IMR-90 (cell line): ENCODE data around the gene SHB. TPM values are rescaled to one million over a fixed set of nuclear protein-coding genes. Genes with fewer than 3 reads are reported as not detected.

Experiments used
- ATAC-seq: fragments of 200-7000 bp; cut with Tn5 transposase; 2 replicates; pipeline ENCODE4 v1.9.1; 2020; ENCODE audit warnings: low read depth, mild to moderate bottlenecking, moderate library complexity
- BruUV-seq: library from RNA; stranded (reverse); fragments of 400-500 nt; replicated peaks from 2 replicates; lab custom pipeline; 2021; lab: Mats Ljungman, UMichigan
- CTCF ChIA-PET: fragments of 300-600 bp; formaldehyde crosslinking; extraction: SDS; loops from one replicate; lab custom pipeline; 2021; ENCODE audit warnings: antibody characterized with exemption; lab: Yijun Ruan, JAX
- POLR2A ChIA-PET: fragments of 300-600 bp; sonication (Branson Sonifier 250); formaldehyde crosslinking; loops from one replicate; lab custom pipeline; 2022; ENCODE audit warnings: antibody characterized with exemption; ENCODE audit not compliant: unreplicated experiment; lab: Charles Lee
- DNase-seq: peaks from one replicate; pipeline ENCODE4 v3.0.0; 2013
- H2AFZ ChIP-seq: replicated peaks from 2 replicates; pipeline ENCODE3; 2013; ENCODE audit warnings: low read length, mild to moderate bottlenecking; ENCODE audit not compliant: poor library complexity
- H2AK5ac ChIP-seq: 2 replicates; pipeline ENCODE4 v1.6.1; 2013; ENCODE audit warnings: low read depth, low read length, inconsistent platforms
- H2AK9ac ChIP-seq: replicated peaks from 2 replicates; pipeline ENCODE3; 2013; ENCODE audit warnings: mild to moderate bottlenecking, low read depth, low read length, moderate library complexity; ENCODE audit not compliant: poor library complexity
- H2BK120ac ChIP-seq: 2 replicates; pipeline ENCODE4 v1.6.1; 2013; ENCODE audit warnings: low read depth, low read length, inconsistent platforms
- H2BK15ac ChIP-seq: 3 replicates; pipeline ENCODE4 v1.6.1; 2013; ENCODE audit warnings: low read depth, low read length, inconsistent platforms
- H2BK20ac ChIP-seq: 2 replicates; pipeline ENCODE4 v1.6.1; 2013; ENCODE audit warnings: low read depth, mild to moderate bottlenecking, inconsistent platforms, low read length, moderate library complexity
- H2BK5ac ChIP-seq: 2 replicates; pipeline ENCODE4 v1.6.1; 2013; ENCODE audit warnings: mild to moderate bottlenecking, low read depth, low read length, inconsistent platforms; ENCODE audit not compliant: poor library complexity, severe bottlenecking
- H3K14ac ChIP-seq: replicated peaks from 2 replicates; pipeline ENCODE4 v1.6.1; 2013; ENCODE audit warnings: low read depth, low read length, inconsistent platforms
- H3K18ac ChIP-seq: 2 replicates; pipeline ENCODE4 v1.6.1; 2013; ENCODE audit warnings: low read depth, low read length, control low read depth
- H3K23ac ChIP-seq: 2 replicates; pipeline ENCODE4 v1.6.1; 2013; ENCODE audit warnings: low read depth, low read length, inconsistent platforms
- H3K27ac ChIP-seq: 2 replicates; pipeline ENCODE4 v1.5.1; 2013; ENCODE audit warnings: mild to moderate bottlenecking, control low read depth, low read length; ENCODE audit not compliant: insufficient read depth
- H3K27me3 ChIP-seq: 2 replicates; pipeline ENCODE4 v1.6.1; 2013; ENCODE audit warnings: low read length; ENCODE audit not compliant: control insufficient read depth, insufficient read depth
- H3K36me3 ChIP-seq: 2 replicates; pipeline ENCODE4 v1.6.1; 2013; ENCODE audit warnings: low read length, mixed read lengths; ENCODE audit not compliant: control insufficient read depth, insufficient read depth
- H3K4ac ChIP-seq: 2 replicates; pipeline ENCODE4 v1.6.1; 2013; ENCODE audit warnings: low read depth, low read length, inconsistent platforms
- H3K4me1 ChIP-seq: 2 replicates; pipeline ENCODE4 v1.6.1; 2013; ENCODE audit warnings: low read length, mixed read lengths; ENCODE audit not compliant: control insufficient read depth, insufficient read depth
- H3K4me2 ChIP-seq: 2 replicates; pipeline ENCODE4 v1.6.1; 2013; ENCODE audit warnings: low read depth, mild to moderate bottlenecking, control low read depth, low read length, moderate library complexity
- H3K4me3 ChIP-seq: 2 replicates; pipeline ENCODE4 v1.5.1; 2013; ENCODE audit warnings: low read depth, mild to moderate bottlenecking, control low read depth, low read length, moderate library complexity; ENCODE audit not compliant: insufficient read depth
- H3K56ac ChIP-seq: 2 replicates; pipeline ENCODE4 v1.6.1; 2013; ENCODE audit warnings: low read length, inconsistent platforms; ENCODE audit not compliant: insufficient read depth; ENCODE audit errors: extremely low read depth
- H3K79me1 ChIP-seq, 2 experiments: 2 replicates each; pipeline ENCODE4 v1.6.1; 2013; ENCODE audit warnings: low read length in 2 of 2, inconsistent platforms in 1 of 2, low read depth in 1 of 2
- H3K9ac ChIP-seq: 2 replicates; pipeline ENCODE4 v1.6.1; 2013; ENCODE audit warnings: low read depth, low read length, control low read depth
- H3K9me1 ChIP-seq: 2 replicates; pipeline ENCODE4 v1.6.1; 2013; ENCODE audit warnings: low read length, inconsistent platforms; ENCODE audit not compliant: insufficient read depth
- H3K9me3 ChIP-seq: 2 replicates; pipeline ENCODE4 v1.6.1; 2013; ENCODE audit warnings: low read length; ENCODE audit not compliant: control insufficient read depth, insufficient read depth
- H4K20me1 ChIP-seq: 2 replicates; pipeline ENCODE4 v1.6.1; 2013; ENCODE audit warnings: low read length, inconsistent platforms; ENCODE audit not compliant: insufficient read depth
- H4K5ac ChIP-seq: 2 replicates; pipeline ENCODE4 v1.6.1; 2013; ENCODE audit warnings: mild to moderate bottlenecking, low read depth, low read length, control low read depth
- H4K8ac ChIP-seq, 2 experiments: 2 replicates each; pipeline ENCODE4 v1.6.1; 2013; ENCODE audit warnings: low read depth in 2 of 2, low read length in 2 of 2, control low read depth in 1 of 2, inconsistent platforms in 1 of 2
- H4K91ac ChIP-seq: 2 replicates; pipeline ENCODE4 v1.6.1; 2013; ENCODE audit warnings: low read depth, low read length, inconsistent platforms; ENCODE audit not compliant: insufficient read depth
- MAZ ChIP-seq: IDR thresholded peaks from 2 replicates; pipeline ENCODE4 v1.6.1; 2012; ENCODE audit warnings: low read depth, mild to moderate bottlenecking, low read length, improper control_type of control experiment, moderate library complexity, borderline replicate concordance
- RCOR1 ChIP-seq: IDR thresholded peaks from 2 replicates; pipeline ENCODE4 v1.6.1; 2012; ENCODE audit warnings: mild to moderate bottlenecking, low read length, improper control_type of control experiment; ENCODE audit not compliant: insufficient replicate concordance
- USF2 ChIP-seq: fragments of 150-350 bp; IDR thresholded peaks from 2 replicates; pipeline ENCODE4 v1.6.1; 2017; ENCODE audit warnings: mild to moderate bottlenecking, antibody characterized with exemption, low read length, low read depth
- WGBS, 2 experiments: methylation state at CpG; one replicate each; pipeline versions ENCODE4 v1.1.5 to v1.1.7; 2013; ENCODE audit warnings: missing lambda C conversion rate in 2 of 2; ENCODE audit not compliant: insufficient read length in 1 of 2; ENCODE audit errors: extremely low coverage in 2 of 2; 5-methylcytosine and 5-hydroxymethylcytosine counted together
- dilution Hi-C: fragments of 300-500 bp; cut with HindIII; formaldehyde crosslinking; loops from one replicate; pipeline ENCODE4 v1.14.3; 2018; ENCODE audit warnings: low sequenced_read_pairs; ENCODE audit not compliant: unreplicated experiment
- in situ Hi-C: fragments of 300-500 bp; cut with MboI; formaldehyde crosslinking; loops from 3 replicates; pipeline ENCODE4 v1.14.3; 2019; ENCODE audit warnings: low sequenced_read_pairs, inconsistent platforms, mixed read lengths
- intact Hi-C: fragments of 100-400 bp; cut with micrococcal nuclease; formaldehyde crosslinking; loops from 2 replicates; pipeline ENCODE4 v1.10.0; 2022
- polyA plus RNA-seq, 3 experiments: library from polyadenylated mRNA; depleted of rRNA; stranded (reverse); fragments of >200 nt; gene quantifications; 2 replicates each; pipeline ENCODE4 v1.2.3, GENCODE V29; 2012; ENCODE audit warnings: low replicate concordance in 1 of 3
- total RNA-seq: library from RNA; depleted of rRNA; stranded (reverse); fragments of >200 nt; gene quantifications from 2 replicates; pipeline ENCODE4 v1.2.3, GENCODE V29; 2012

Gene SHB
- total and polyA plus RNA-seq, 2 of the 4 experiments (the other 2 are of a cell fraction): 6.1 to 20.4 TPM

- peaks cover 44% of the 10 kb centered on the region for H4K20me1 ChIP-seq
- no peak overlapping the region for H3K4me2 ChIP-seq
- H3K4ac ChIP-seq: peak overlapping the region; percentile 27; the same call in 1 of the 2 replicates
- no peak overlapping the region for H4K8ac ChIP-seq
- ATAC-seq (no peak), DNase-seq (no peak)
- no peak overlapping the region for H4K5ac ChIP-seq
- no CpG with 5 or more reads among the region's 5 CpGs for WGBS, 2 experiments
- H2AK5ac ChIP-seq: no peak overlapping the region
- no peak overlapping the region for H3K4me3 ChIP-seq
- intact Hi-C loops (no loop called here), dilution Hi-C loops (no loop called here), in situ Hi-C loops (no loop called here)
- BruUV-seq: no TSS peak
- POLR2A ChIA-PET: no interaction called here
- no peak overlapping the region for H3K18ac ChIP-seq
- H2BK20ac ChIP-seq: no peak overlapping the region
- H3K27ac ChIP-seq: no peak overlapping the region
- no peak overlapping the region for H2BK120ac ChIP-seq
- CTCF ChIA-PET: no interaction called here
- H3K36me3 ChIP-seq: peaks cover 22% of the 10 kb centered on the region
- no peaks in the 10 kb centered on the region for H3K27me3 ChIP-seq
- TF ChIP-seq USF2: no peak
- no peak for TF ChIP-seq RCOR1
- no peak for TF ChIP-seq MAZ
- no peak overlapping the region for H2BK15ac ChIP-seq
- peak overlapping the region; percentile 47; the same call in 1 of the 2 replicates for H3K23ac ChIP-seq
- H2BK5ac ChIP-seq: no peak overlapping the region
- no peak overlapping the region for H3K56ac ChIP-seq
- H3K79me1 ChIP-seq: peaks cover 61 to 99% of the 10 kb centered on the region in 2 experiments
- H3K9ac ChIP-seq: no peak overlapping the region
- peaks cover 54% of the 10 kb centered on the region for H3K4me1 ChIP-seq
- H2AFZ ChIP-seq: no peak overlapping the region
- peak overlapping the region; percentile 90 for H2AK9ac ChIP-seq
- H3K9me1 ChIP-seq: peaks cover 59% of the 10 kb centered on the region
- H3K14ac ChIP-seq: no peak overlapping the region; the same call in 1 of the 2 replicates
- no peaks in the 10 kb centered on the region for H3K9me3 ChIP-seq
- no peak overlapping the region for H4K91ac ChIP-seq
Observed at GRCh38 chr9:38000735-38001134, 68.3 kb downstream of the SHB start.
